ENCODE results near the gene CMTM7. TPM values are rescaled to one million over a fixed set of nuclear protein-coding genes. Genes with fewer than 3 reads are reported as not detected.

CMTM7 gene
- total RNA-seq, 4 donors from 2014 or later, result 14.8 to 24.7 (median 22.0) TPM

GRCh38 chr3:32353351-32353750 lies 38.3 kb upstream of the CMTM7 start:
- TF ChIP-seq POLR2A (IDR thresholded peaks at IDR 0.05), result no peak
- no peak for TF ChIP-seq CTCF (IDR thresholded peaks at IDR 0.05)
- H3K4me3 ChIP-seq (replicated peaks in 1 of 3), result no peak overlapping the region
- intact Hi-C loops (cut with DNase I), result no loop called here
- H3K36me3 ChIP-seq, result no peaks in the 10 kb centered on the region
- H3K9me3 ChIP-seq, result no peaks in the 10 kb centered on the region
- no peak for DNase-seq
- no peak overlapping the region for H3K27ac ChIP-seq
- WGBS, 2 donors, result 93 to 99% methylated on average over 2 of the region's 2 CpGs
- H3K4me1 ChIP-seq, result peaks cover 6% of the 10 kb centered on the region in 2 donors
- no peaks in the 10 kb centered on the region for H3K27me3 ChIP-seq

DNA sequence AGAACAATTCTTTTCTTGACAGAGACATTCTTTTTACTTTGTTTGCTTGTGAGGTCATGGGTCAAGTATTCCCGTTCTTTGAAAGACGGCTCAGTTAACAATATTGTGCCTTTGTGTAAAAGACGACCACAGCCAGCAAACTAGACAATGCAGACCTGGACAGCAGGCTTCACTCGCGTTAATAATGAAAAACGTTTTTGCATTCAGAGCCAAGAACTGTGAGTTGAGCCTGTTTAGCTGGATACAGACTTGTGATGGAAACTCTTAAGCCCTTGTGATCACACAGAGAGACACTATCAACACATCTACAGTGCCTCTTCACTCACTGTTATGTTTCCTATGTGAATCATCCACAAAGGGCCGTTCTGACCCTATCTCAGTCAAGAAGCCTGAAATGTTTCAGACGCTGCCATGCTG lies 37.3 kb upstream of the CMTM7 start:
- Histone ChIP-seq H3K9me3 (no peaks in the 10 kb centered on the region), H3K27me3 (no peaks in the 10 kb centered on the region), H3K27ac (no peak overlapping the region), H3K4me3 (replicated peaks in 1 of 3) (no peak overlapping the region), H3K36me3 (no peaks in the 10 kb centered on the region), H3K4me1 (peaks cover 6% of the 10 kb centered on the region in 2 donors)
- intact Hi-C loops (cut with DNase I), result no loop called here
- 28 to 41% methylated on average over 8 of the region's 8 CpGs for WGBS, 2 donors
- DNase-seq, result no peak
- TF ChIP-seq POLR2A (IDR thresholded peaks at IDR 0.05), result no peak
- no peak for TF ChIP-seq CTCF (IDR thresholded peaks at IDR 0.05)

- no peak overlapping the region for H3K4me3 ChIP-seq (replicated peaks in 1 of 3)
- H3K4me1 ChIP-seq, result peaks cover 6% of the 10 kb centered on the region in 2 donors
- H3K36me3 ChIP-seq, result no peaks in the 10 kb centered on the region
- intact Hi-C loops (cut with DNase I), result no loop called here
- TF ChIP-seq POLR2A (IDR thresholded peaks at IDR 0.05) (no peak), CTCF (IDR thresholded peaks at IDR 0.05) (no peak)
- H3K27ac ChIP-seq, result no peak overlapping the region
- no peaks in the 10 kb centered on the region for H3K27me3 ChIP-seq
- no peaks in the 10 kb centered on the region for H3K9me3 ChIP-seq
- 86 to 89% methylated on average over 8 of the region's 8 CpGs for WGBS, 2 donors
- DNase-seq, result no peak
These were observed 35.8 kb upstream of the CMTM7 start for GRCh38 chr3:32355751-32356291.

- Histone ChIP-seq H3K9me3 (no peaks in the 10 kb centered on the region), H3K27me3 (no peaks in the 10 kb centered on the region), H3K4me1 (no peaks in the 10 kb centered on the region), H3K36me3 (no peaks in the 10 kb centered on the region), H3K27ac (no peak overlapping the region), H3K4me3 (replicated peaks in 1 of 3) (no peak overlapping the region)
- intact Hi-C loops (cut with DNase I), result no loop called here
- DNase-seq, result no peak
- TF ChIP-seq CTCF (IDR thresholded peaks at IDR 0.05), result no peak
- no peak for TF ChIP-seq POLR2A (IDR thresholded peaks at IDR 0.05)
- WGBS, 2 donors, result 91% methylated on average over 5 of the region's 5 CpGs
These were observed 31.7 kb upstream of the CMTM7 start for GRCh38 chr3:32359766-32360492.

GRCh38 chr3:32360493-32360827 lies 31.2 kb upstream of the CMTM7 start:
- intact Hi-C loops (cut with DNase I), result no loop called here
- H3K9me3 ChIP-seq, result no peaks in the 10 kb centered on the region
- no peak overlapping the region for H3K27ac ChIP-seq
- H3K4me1 ChIP-seq, result no peaks in the 10 kb centered on the region
- no peak for TF ChIP-seq CTCF (IDR thresholded peaks at IDR 0.05)
- TF ChIP-seq POLR2A (IDR thresholded peaks at IDR 0.05), result no peak
- WGBS, 2 donors, result 78 to 85% methylated on average over 4 of the region's 4 CpGs
- DNase-seq, result no peak
- no peak overlapping the region for H3K4me3 ChIP-seq (replicated peaks in 1 of 3)
- H3K36me3 ChIP-seq, result no peaks in the 10 kb centered on the region
- H3K27me3 ChIP-seq, result no peaks in the 10 kb centered on the region

Data from thyroid gland (tissue), 4 donors.